ENCODE data around the gene MGRN1.

The MGRN1 gene

DNA sequence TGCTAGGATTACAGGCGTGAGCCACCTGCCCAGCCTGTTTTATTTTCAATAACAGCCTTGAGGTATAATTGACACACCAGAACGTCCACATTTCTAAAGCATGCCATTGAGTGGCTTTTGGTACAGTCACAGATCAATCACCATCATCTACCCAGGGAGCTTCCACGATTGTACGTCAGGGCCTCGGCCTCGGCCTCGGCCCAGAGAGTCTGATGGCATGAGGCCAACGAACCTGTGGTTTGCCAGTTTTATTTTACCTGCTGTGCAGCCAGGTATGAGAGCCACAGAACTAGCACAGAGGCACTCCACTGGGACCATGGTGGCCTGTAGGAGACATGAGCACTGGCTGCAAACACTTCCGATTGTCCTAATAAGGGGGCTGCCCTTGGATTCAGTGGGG, 18.3 kb upstream of the MGRN1 start:
- no peak for DNase-seq

DNA sequence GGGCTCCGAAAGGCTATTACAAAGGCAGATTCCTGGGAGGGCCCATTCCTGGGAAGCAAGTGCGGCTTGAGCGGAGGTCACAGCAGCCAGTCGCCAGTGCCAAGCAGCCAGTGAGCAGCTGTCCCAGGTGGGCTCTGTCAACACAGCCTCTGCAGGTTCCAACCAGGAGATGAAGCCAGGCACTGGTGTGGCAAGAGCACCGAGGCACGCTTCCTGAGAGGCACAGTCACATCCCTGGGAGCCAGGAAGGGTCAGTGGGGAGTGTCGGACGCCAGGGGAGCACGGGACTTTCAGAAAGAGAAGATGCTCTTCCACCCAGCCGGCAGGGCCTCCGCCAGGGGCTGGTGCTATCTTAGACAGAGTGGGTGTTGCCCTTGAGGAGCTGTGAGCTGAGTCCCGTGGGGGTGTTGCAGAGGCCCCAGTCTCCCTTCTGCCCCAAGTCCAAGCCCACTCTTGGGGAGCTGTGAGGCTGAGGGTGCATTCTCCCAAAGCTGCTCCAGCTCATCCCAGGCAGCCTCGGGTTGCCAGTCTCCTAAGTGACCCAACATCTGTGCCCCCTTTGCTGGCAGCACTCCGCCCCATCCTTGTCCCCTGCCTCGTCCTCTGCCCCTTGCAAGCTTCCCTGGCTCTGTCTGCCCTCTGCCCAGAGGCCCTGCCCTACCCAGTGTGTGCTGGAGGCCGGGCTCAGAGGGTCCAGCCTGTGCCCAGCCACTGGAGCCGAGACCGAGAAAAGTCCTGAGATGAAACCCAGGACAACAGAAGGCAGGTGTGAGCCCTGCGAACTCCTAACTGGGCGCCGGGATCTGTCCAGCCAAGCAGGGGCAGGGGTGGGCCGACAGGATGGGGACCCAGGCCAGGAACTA, 16.6 kb upstream of the MGRN1 start:
- DNase-seq: no peak

DNA sequence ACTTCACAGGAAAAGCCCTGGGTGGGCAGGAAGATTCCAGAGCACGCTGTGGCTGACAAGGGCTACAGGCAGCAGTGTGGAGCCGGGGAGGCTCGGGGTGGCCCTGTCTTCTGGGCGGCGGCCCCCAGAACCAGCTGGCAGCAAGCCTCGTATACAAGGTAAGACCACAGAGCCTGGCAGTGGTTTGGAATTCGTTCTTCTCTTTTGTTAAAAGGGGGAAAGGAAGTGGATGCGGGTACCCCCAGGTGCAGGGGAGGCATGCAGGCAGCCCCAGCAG, 16.0 kb upstream of the MGRN1 start:
- no peak for DNase-seq

DNA sequence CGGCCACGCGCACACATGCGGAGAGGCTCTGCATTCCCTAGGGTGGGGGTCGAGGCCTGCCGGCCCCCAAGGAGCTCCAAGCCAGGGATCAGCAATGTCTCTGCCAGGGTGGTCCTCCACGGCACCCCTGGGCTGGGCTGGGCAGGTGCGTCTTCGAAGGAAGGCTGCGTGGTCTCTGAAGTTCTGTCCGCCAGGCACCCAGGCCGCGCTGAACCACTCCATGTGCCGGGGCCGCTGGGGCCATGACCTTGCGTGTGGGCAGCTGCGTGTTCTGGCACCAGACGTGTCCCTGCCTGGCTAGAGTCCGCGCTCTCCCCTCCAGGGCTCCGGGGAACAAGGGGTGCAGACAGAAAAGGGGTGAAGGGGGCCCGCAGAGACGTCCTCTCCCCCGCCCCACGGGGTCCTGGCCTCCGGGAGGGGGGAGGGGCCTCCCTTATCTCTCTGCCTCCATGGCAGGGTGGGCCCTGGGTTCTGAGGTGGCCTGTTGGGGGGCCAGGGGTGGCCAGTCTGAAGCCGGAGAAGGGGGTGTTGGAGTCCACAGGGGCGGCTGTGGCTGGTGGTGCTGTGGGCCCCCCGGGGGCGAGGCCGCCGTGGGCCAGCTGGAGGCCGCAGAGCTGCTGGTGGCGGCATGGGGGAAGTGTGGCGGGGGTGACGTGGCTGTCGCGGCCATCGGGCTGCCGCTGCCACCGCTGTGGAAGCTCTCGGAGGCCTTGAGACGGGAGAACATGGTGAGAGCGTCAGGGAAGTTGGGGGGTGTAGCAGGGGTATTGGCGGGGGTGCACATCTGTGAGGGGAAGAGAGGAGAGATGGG, 15.2 kb upstream of the MGRN1 start:
- DNase-seq: no peak

DNA sequence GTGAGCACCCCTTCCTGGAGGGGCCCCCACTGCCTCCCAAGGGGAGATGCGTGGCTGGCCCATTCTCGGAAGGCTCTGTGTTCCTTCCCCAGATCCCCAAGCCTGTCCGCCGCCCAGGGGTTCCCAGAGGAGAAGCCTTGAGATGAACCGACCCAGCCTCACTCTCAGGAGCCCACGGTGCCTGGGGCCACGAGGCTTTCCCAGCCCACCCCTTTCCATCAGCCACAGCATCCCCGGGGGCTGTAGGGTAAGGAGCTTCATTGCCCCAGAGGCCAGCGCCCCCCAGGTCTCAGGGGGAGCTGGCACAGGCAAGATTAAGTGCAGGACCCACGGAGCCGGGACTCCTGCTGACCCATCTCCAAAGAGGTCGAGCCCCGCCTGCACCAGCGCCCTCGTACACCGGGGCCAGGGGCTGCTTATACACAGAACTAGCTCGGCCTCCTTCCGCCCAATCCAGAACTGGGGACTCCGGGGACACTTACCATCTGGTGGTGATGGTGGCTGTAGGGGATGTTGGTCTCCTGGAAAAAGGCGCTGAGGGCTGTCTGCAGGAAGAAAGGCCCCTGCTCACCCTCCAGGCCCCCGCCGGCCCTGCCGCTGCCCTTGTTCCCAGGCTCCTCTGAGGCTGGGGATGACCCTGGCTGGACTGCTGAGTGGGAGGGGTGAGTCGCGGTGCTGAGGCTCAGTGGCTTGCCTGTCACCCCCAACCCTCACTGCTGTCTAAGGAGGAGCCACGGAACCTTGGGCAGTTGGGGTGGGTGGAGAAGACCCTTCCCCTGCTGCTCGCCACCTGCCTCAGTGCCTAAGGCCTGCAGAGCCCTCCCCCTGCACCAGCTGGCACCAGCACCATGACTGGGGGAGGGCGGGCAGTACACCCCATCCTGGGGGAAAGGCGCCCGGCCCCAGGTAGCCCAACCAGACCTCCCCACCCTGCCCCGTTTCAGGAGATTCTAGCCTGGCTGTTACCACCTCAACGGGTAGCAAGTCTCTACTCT, 14.3 kb upstream of the MGRN1 start:
- no peak for DNase-seq

DNA sequence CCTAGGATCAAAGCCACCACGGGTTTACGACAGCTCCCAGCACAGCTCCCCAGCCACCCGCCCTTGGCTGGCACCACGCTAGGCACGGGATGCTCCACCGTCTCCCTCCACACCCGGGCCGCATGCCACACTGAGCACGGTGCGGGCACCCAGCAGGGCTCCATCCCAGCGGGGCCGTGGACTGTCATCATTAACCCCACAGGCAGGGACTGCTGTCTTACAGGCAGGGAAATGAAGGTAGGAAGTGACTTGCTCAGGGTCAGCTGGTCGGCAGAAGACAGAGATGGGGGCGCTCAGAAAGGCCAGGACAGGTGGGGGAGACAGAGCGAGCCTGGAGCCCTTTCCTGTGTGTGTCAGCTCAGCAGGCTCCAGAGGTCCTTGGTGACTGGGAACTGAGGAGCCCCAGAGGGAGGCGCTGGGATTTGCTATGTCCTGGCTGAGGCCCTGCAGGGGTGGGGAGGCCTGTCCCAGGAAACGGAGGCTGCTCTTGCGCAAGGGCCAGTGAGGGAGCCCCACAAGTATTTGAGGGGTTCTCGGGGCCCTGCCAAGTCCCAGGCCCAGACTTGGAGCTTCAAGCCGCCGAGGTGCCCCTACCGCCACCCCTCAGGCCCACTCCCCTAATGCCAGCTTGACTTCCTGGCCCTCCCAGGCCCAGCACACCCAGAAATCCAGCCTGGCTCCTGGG, 13.1 kb upstream of the MGRN1 start:
- DNase-seq: no peak

DNA sequence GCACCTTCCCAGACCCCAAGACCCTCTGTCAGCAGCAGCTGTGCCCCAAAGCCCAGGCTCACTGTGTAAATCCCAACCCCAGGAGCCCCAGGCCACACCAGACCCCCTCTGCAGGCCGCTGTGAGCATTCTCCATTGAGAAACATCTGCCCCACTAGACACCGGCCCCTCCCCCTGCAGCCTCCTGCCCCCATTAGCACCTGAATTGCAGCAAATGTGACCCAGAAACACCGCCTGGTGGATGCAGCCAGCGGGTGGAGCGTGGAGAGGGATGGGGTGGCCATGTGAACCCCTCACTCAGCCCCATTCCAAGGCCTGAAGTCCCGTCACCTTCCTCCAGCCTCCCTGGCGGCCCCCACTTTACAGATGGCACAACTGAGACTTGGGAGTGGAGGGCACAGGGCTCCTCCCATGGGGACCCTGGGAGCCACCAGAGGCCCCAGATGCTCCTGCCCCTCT, 12.1 kb upstream of the MGRN1 start:
- DNase-seq: no peak

DNA sequence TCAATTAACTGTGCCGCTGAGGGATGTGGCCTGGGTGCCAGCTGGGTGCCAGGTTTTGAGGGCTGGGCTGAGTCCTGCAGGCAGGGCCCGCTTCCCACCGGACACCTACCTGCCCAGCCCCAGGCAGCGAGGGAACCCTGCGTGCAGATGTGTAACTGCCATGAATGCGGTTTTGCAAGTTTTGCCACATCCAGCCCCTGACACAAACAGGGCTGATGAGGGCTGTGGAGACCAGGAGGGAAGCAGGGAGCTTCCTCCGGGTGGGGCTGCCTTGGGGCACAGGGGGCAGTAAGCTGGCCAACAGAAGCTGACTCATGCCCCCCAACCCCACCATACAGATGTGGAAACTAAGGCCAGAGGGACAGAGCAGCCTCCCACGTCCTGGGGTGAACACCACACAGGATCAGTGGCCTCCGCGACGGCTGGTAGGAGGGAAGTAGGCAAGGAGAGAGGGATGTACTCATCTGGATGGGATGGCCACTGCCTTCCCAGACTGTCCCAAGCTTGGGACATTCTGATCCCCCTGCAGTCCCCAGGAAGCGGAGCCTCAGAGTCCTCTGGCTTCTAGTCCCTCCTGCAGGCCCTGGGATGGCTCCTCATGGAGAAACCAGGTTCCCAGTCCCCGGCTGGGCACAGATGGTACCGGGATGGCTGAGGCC, 11.5 kb upstream of the MGRN1 start:
- DNase-seq: no peak

DNA sequence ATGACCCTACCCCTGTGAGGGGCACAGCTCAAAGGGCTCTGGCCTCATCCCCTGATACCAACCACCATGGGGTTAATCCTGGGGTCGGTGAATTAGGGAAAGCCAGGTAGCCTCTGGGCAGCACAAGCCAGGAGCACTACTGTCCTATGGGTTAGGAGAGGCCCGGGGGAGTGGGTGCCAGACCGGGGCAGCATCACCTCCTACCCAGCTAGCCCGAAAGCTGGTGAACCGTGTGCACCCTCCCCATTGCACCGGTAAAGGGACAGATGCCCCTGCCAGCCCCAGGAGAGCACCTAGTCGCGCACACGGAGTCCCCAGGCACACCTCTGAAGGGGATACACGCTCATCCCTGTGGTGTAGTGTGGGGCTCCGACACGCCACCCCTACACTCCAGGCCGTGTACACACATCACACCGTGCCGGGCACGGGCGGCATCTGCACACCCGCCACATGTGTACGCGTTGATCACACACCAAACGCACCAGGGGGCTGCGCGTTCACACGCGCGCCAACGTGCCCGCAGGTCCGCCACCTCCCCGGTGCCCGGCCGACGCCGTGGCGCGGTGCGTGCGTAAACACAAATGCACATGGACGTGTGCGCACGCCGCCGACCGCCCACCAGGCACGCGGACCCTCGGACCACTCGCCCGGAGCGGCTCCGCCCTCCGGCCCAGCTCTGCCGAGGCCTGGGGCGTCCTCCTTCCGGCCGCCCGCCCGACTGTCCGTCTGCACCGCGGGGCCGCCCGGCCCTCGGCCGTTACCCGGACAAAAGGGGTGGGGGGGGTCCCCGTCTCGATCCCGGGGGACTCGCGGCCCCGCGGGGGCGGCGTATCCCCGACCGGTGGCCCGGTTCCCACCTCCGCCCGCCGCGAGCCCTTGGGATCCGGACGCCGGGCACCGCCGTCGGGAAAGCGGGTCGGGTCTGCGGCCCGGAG, 10.7 kb upstream of the MGRN1 start:
- DNase-seq: no peak

DNA sequence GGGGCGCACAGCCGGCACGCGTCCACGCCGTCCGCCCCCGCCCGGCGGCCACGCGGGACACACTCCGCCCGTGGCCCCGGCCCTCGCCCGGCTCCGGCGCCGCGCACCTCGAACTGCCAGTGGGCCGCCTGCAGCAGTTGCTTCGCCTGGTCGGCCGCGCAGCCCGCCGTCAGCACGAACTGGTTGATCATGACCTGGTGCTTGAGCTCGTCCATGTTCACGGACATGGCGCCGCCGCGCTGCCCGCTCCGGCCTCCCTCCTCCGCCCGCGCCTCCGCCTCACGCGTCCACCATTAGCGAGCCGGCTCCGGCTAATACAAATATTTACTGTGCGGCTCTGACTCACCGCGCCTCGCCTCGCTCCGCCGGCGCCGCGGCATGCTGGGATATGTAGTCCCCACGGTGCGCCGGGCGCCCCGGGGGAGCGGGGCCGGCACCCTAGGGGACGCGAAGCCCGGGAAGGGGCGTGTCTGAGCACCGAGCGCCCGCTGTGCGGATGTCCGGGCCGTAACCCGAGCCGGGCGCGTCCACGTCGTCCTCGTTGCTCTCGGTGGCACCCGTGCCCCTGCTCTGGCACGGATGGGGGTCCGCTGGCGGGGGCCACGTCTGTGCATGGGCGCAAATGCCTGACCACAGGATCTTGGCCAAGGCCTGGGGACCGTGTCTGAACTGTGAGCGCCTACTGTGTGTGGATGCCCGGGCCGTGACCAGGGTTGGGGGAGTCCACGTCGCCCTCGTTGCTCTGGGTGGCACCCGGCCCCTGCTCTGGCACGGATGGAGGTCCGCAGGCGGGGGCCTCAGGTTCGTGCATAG, 9.8 kb upstream of the MGRN1 start, which contains the start of gene UBALD1:
Gene UBALD1 (minus strand): TSS at position 318 of the 813 bp plus-strand sequence. CDS start 91 bp downstream, at position 227.
- DNase-seq: peak; percentile 86

DNA sequence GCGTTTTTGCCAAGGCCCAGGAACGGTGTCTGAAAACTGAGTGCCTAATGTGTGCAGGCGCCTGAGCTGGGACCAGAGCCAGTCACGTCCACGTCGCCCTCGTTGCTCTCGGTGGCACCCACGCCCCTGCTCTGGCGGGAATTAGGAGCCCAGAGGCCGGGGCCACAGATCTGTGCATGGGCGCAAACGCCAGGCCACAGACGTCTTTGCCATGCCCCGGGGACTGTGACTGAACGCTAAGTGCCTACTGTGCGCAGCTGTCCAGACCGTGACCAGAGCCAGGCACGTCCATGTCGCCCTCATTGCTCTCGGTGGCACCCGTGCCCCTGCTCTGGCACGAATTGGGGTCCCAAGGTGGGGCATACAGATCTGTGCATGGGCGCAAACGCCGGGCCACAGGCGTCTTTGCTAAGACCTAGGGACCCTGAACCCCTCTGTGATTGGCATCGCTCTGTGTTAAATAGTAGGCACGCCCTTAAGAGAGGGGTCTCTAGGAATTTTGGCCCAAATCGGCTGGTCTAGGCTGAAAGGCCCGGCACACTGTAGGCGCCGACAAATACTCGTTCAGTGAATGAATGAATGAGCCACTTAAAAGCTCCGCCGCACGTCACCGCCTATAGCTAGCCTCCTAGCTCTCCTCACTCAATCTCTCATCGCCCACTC, 9.1 kb upstream of the MGRN1 start:
- no peak for DNase-seq

DNA sequence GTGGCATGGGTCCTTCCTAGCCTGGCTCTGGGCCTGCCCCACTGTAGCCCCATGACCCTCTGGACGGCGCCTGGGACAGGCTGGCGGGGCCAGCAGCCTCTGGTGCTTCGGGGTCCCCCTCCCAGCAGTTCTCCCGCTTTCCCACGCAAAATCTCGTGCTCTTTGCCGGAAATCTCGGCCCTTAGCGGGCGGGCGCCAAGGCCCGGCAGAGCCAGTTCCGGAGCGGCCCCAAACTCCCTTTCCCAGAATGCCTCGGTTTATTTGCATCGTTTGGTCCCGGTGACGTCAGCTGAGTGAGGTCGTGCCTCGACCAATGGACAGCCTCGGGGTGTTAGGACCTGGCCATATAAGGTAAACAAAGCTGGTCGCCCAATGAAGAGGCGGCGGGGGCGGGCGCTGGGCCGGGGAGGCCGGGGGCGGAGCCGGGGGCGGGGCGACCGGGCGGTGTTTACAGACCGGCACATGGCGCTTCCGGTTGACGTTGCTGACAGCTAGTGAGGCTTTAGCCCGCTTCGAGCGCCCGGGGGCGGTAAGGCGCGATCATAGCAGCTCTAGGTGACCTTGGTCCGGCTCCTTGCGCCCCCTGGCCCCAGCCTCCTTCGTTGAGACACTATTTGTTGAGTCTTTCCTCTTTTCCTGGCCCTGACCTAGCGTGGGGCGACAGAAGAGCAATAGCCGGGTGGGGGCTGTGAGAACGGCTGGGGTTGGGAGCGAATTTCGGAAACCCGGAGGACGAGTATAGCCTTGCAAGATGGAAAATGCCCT, 8.4 kb upstream of the MGRN1 start:
- peak; percentile 100 for DNase-seq

DNA sequence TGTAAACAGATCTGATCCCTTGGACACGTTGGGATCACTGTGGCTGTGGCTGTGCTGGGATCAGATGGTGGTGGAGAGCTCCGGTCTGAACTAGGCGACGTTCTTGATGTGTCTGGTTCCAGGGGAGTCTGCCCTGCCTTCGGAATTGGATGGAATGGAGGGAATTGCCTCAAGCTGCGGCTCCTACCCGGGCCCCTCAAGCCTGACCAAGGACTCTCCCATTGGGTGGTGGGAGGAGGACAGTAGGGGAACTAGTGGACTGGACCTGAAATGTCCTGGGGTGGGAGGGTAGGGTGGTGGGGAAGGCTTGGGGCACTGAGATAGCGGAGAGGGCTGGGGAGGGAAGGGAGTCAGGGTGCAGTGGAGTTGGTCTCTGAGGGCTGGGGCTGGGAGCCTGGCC, 6.7 kb upstream of the MGRN1 start:
- no peak for DNase-seq

DNA sequence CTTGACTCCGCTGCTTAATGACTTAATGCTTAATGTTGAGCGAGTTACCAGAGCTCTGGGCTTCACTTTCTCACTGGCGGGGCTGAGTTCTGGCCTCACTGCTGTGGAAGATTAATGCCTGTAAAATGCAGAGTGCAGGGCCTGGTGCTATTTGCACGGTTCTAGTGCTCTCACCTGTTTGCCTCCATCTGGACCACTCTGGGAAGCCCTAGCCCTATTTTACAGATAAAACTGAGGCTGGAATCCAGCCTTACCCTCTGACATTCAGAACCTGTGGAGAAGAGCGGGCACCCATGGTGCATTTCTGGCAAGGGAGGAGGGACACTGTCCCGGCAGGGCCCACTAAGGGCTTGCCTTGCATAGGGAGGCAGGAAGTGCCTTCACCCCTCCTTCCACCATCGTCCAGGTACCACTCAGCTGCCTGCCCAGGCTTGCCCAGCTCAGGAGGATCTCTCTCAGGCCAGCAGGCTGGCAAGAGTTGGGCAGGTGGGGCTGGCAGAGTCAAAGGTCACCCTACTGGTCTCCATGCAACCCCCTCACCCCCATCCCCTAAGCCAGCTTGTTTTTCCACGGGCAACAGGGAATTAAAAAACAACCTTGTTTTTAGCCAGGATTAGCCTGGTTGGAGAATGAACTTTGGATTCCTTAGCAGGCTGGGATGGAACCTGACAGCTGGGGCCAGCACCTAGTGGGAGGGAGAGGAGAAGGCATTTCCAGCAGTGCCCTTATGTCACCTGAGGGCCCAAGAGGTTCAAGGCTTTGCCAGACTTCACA, 5.8 kb upstream of the MGRN1 start:
- DNase-seq: no peak

DNA sequence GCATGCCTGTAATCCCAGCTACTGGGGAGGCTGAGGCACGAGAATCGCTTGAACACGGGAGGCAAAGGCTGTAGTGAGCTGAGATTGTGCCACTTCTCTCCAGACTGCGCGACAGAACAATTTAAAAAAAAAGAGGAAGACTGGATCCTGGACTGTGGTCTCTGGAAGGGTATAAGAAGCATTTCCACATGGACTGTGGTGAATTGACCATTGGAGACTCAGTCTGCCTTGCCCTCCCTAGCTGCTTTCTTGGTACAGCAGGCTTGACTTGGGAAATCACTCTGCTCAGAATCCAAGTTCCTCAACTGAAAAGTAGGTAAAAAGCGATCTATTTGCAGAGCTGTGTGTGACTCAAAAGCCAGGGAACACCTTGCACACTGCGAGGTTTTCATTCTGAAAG, 1.0 kb upstream of the MGRN1 start:
- no peak for DNase-seq

DNA sequence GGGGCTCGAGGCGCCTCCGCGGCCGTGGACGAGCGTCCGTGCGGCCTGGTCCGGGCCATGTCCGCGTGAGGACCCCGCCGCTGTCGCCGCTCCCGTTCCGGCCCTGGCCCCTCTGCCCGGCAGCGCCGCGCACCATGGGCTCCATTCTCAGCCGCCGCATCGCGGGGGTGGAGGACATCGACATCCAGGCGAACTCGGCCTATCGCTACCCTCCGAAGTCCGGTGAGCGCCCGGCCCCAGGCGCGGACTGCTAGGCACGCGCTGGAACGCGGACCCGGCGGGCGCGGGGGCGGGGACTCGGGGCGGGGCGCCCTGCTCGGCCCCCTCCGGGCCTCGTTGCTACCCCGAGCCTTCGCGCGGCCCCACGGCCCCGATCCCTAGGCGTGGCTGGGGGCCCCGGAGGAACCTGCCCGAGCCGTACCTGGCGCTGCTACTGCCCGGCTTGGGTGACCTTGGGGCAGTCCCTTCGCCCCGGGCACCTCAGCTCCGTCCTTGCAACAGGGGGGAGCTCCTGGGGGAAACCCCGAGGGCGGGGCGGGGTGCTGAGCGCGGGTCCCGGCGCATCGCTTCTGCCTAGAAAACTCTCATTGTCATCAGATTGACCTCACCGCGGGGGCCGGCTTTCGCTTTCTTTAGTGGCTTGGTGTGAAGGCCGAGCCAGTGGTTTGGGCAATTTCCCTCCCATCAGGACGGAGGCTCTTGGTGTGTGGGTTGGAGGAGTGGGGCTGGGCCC, 367 bp downstream of the MGRN1 start:
- peak; percentile 53 for DNase-seq
